Adipocyte (in vitro differentiated cells): Measurements from ENCODE around the gene UTP25.

Experiments
- DNase-seq: peaks from one replicate; pipeline ENCODE4 v3.0.0-alpha.2; 2015; ENCODE audit warnings: low read depth
- H3K27me3 ChIP-seq: replicated peaks from 2 replicates; pipeline ENCODE4 v1.7.0; 2013; ENCODE audit warnings: mild to moderate bottlenecking, low read length, moderate library complexity; ENCODE audit not compliant: control insufficient read depth, insufficient read depth
- H3K36me3 ChIP-seq: 2 replicates; pipeline ENCODE4 v1.7.0; 2013; ENCODE audit warnings: low read length, mild to moderate bottlenecking, moderate library complexity; ENCODE audit not compliant: control insufficient read depth, insufficient read depth, severe bottlenecking
- H3K4me1 ChIP-seq: 2 replicates; pipeline ENCODE4 v1.7.0; 2013; ENCODE audit warnings: mild to moderate bottlenecking, low read length, moderate library complexity; ENCODE audit not compliant: control insufficient read depth, insufficient read depth
- H3K4me3 ChIP-seq: 2 replicates; pipeline ENCODE4 v1.7.0; 2013; ENCODE audit warnings: mild to moderate bottlenecking, low read length, moderate library complexity
- H3K9ac ChIP-seq: 2 replicates; pipeline ENCODE4 v1.7.0; 2013; ENCODE audit warnings: mild to moderate bottlenecking, low read length, moderate library complexity
- H3K9me3 ChIP-seq: 2 replicates; pipeline ENCODE4 v1.7.0; 2013; ENCODE audit warnings: mild to moderate bottlenecking, low read length, moderate library complexity; ENCODE audit not compliant: control insufficient read depth

Gene UTP25

DNA sequence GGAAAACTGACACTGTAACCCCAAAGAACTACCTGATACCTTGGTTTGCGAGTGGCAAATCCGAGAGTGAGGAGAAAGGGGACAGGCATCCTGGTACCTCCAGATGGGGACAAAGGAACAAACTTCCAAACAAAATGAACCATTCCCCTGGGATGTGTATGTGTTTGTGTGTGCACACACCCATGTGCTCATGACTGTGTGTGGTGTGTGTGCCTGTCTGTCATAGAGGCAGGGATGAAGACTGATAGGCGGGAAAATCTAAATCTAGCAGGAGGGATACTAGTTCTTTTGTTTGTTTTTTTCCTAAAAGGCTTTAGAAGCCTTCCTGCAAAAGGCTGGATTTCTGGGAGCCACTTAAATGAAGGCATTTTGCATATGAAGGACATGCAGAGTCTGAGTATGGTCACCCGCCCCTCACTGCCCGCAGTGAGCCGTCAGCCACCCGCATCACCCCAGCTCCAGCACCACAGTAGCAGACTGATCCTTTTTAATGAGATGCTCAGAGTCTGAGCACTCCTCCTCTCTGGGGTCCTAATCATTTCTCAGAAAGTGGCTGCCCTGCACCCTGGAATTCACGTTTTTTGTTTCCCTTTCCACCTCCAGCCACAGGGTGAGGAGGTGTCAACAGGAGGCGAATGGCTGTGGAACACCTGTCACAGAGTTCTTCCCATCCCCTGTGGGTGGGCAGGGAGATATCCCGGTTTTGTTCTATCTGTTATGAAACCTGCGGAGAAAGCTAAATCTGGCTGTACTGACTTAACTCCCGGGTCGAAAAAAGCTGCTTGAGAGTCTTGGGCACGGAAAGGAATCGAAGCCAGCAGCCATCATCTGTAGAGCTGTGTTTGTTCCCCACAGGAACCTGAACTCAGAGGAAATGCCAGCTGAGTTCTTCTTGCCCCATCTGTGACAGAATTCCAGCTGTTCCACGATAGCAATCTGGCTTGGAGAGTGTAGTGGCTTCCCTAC lies 34.9 kb downstream of the UTP25 start:
- Histone ChIP-seq H3K4me1 (no peaks in the 10 kb centered on the region), H3K9ac (no peak overlapping the region), H3K27me3 (peaks cover 9% of the 10 kb centered on the region), H3K36me3 (no peaks in the 10 kb centered on the region), H3K4me3 (no peak overlapping the region), H3K9me3 (peaks cover 11% of the 10 kb centered on the region)
- no peak for DNase-seq

DNA sequence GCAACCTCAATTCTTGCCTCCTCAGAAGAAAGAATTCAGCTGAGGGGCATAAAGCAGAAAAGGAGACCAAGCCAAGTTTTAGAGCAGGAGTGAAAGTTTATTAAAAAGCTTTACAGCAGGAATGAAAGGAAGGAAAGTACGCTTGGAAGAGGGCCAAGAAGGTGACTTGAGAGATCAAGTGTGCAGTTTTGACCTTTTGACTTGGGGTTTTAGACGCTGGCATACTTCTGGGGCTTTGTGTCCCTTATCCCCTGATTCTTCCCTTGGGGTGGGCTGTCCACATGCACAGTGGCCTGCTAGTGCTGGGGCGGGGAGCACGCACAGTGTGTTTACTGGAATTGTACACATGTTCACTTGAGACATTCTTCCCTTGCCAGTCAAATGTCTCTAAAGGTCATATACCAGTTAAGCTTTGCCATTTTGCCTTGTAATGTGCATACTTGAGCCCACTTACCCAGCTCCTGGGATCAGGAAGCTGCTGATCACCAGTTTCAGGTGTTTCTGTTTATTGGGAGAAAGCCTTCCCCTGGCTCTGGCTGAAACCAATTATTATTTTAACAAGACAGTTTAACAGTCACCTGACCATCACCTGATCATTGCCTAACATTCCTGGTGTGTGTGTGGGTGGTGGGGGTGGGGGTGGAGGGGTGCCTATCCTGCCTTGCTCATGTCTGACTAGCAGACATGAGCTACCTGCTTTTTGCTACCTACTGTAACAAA lies 36.2 kb downstream of the UTP25 start:
- Histone ChIP-seq H3K27me3 (peaks cover 9% of the 10 kb centered on the region), H3K9me3 (peaks cover 14% of the 10 kb centered on the region), H3K36me3 (no peaks in the 10 kb centered on the region), H3K4me1 (peaks cover under 1% of the 10 kb centered on the region), H3K4me3 (no peak overlapping the region), H3K9ac (no peak overlapping the region)
- no peak for DNase-seq

DNA sequence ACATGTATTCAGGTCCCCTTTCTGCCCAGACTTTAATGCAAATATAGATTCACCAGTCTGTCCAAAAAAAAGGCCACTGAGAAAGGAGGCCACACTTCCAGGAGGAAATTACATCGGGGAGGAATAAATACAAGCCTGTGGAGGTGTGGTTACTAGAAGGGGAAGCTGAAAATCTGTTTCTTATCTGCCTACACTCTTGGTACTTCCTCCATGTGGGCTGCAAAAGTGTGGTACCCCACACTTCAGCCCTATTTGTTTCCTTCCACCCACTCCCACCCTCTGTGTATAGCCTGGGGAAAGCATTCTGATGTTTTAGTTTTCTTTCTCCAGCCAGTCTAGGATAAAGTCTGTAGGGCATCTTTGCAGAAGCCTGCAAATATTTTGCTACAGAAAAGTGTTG lies 38.4 kb downstream of the UTP25 start:
- peaks cover 12% of the 10 kb centered on the region for H3K4me1 ChIP-seq
- no peaks in the 10 kb centered on the region for H3K36me3 ChIP-seq
- peaks cover 9% of the 10 kb centered on the region for H3K27me3 ChIP-seq
- no peak overlapping the region for H3K9ac ChIP-seq
- H3K4me3 ChIP-seq = no peak overlapping the region
- peaks cover 14% of the 10 kb centered on the region for H3K9me3 ChIP-seq
- DNase-seq = no peak

GRCh38 chr1:209869291-209870149 lies 41.7 kb downstream of the UTP25 start:
- Histone ChIP-seq H3K27me3 (no peaks in the 10 kb centered on the region), H3K4me1 (peaks cover 12% of the 10 kb centered on the region), H3K9me3 (peaks cover 14% of the 10 kb centered on the region), H3K9ac (no peak overlapping the region), H3K36me3 (no peaks in the 10 kb centered on the region), H3K4me3 (no peak overlapping the region)
- peak; percentile 71 for DNase-seq

DNA sequence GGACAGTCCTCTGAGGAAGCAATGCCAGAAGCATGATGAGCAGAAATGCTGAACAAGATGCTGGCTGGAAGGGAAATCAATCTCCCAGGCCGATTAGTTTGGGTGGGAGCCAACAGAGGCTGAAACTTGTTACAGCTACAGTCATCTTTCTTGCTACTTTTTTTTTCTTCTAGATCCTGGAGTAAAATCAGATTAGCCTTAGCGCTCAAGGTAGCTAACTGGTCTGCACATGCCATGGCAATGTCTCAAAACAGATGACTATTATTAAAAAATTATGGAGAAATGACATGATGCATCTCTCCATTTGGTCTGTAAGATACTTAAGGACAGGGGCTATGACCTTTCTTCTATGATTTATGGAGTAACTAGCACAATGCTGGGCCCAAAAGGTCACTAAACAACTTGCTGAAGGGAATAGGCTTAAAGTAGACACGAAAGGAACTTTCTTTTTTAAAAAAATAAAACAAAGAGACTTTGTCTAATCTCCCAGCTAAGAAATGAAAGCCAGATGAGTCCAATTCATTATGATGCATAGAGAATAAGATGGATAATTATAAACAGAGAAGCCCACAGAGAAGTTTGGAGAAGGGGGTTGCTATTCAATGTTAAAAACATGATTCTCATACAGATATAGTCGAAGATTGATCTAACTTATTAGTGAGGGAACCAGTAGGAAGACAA lies 42.5 kb downstream of the UTP25 start:
- Histone ChIP-seq H3K9me3 (peaks cover 14% of the 10 kb centered on the region), H3K4me3 (no peak overlapping the region), H3K9ac (no peak overlapping the region), H3K4me1 (peaks cover 12% of the 10 kb centered on the region), H3K27me3 (no peaks in the 10 kb centered on the region), H3K36me3 (no peaks in the 10 kb centered on the region)
- peak; percentile 64 for DNase-seq

DNA sequence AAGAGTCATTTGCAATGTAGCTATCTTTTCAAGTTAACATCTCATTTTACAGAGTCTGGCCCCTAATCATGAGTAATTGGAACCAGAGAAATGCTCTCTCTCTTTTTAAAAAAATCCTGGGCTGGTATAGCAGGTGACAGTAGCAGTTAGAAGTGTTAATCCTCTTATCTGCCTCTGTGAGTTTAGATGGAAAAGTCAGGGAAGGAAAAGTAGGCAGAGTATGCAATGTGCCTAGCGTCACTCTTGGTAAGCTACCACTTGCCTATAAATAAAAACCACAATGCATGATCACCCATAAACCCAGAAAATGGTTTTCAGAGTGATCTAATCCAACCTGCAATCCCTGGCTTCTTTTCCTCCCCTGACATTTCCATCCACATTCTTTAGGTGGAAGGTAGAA lies 43.2 kb downstream of the UTP25 start:
- Histone ChIP-seq H3K9me3 (peaks cover 14% of the 10 kb centered on the region), H3K9ac (no peak overlapping the region), H3K4me1 (peaks cover 12% of the 10 kb centered on the region), H3K36me3 (no peaks in the 10 kb centered on the region), H3K4me3 (no peak overlapping the region), H3K27me3 (no peaks in the 10 kb centered on the region)
- no peak for DNase-seq

- DNase-seq = no peak
- no peaks in the 10 kb centered on the region for H3K27me3 ChIP-seq
Observed at GRCh38 chr1:209871430-209871829, 43.7 kb downstream of the UTP25 start.

DNA sequence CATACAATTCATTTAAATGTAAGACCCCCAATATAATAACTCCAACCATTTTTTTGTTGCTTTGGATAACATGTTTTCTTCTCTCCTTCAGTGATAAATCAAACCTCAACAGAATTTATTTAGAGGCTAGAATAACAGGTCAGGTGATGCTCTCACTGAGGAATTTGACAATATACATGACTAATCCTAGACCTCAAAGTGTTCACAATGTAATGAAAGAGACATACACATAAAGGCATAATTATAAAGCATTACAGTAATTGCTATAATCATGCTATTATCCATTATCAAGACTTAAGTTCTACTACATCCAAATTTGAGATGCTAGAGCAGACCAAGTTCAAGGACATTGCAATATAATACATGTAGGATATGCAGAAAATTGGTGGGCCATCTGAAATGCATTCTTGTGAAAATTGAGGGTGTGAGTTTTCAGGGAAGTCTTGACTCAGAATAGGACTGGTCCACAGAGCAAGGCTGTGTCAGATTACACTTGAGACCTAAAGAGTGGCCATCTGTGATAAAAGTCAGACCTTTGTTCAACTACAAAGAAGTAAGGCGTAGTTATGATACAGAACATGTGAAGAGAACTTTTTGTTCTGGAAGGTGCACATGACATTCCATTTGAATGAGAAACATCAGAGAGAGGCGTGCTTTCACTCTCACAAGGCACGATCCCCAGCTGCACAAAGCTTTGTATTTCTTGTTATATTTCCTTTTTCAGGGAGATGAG lies 45.5 kb downstream of the UTP25 start:
- DNase-seq = peak; percentile 74
- H3K9me3 ChIP-seq = no peaks in the 10 kb centered on the region
- no peak overlapping the region for H3K4me3 ChIP-seq
- no peaks in the 10 kb centered on the region for H3K27me3 ChIP-seq
- no peaks in the 10 kb centered on the region for H3K36me3 ChIP-seq
- H3K4me1 ChIP-seq = peaks cover 12% of the 10 kb centered on the region
- no peak overlapping the region for H3K9ac ChIP-seq

More at GRCh38 chr1:209871430-209871829, 43.7 kb downstream of the UTP25 start:
- peaks cover 12% of the 10 kb centered on the region for H3K4me1 ChIP-seq
- no peak overlapping the region for H3K4me3 ChIP-seq
- no peaks in the 10 kb centered on the region for H3K36me3 ChIP-seq
- H3K9me3 ChIP-seq = peaks cover 14% of the 10 kb centered on the region
- H3K9ac ChIP-seq = no peak overlapping the region

GRCh38 chr1:209875515-209875914 lies 47.7 kb downstream of the UTP25 start:
- Histone ChIP-seq H3K9ac (no peak overlapping the region), H3K4me3 (no peak overlapping the region), H3K27me3 (no peaks in the 10 kb centered on the region), H3K4me1 (no peaks in the 10 kb centered on the region), H3K36me3 (no peaks in the 10 kb centered on the region), H3K9me3 (no peaks in the 10 kb centered on the region)
- peak; percentile 78 for DNase-seq
